Fibroblast of villous mesenchyme (primary cell): ENCODE results near the gene ZBTB8A. TPM values are rescaled to one million over a fixed set of nuclear protein-coding genes. Genes with fewer than 3 reads are reported as not detected.

Experiments
- DNase-seq: peaks from one replicate; pipeline ENCODE4 v3.0.0-alpha.2; 2010; ENCODE audit warnings: low read depth
- H3K4me3 ChIP-seq: 2 replicates; pipeline ENCODE4 v1.5.1; 2011; ENCODE audit warnings: low read depth, mild to moderate bottlenecking, low read length
- total RNA-seq: library from RNA; depleted of rRNA; stranded (reverse); fragments of >200 nt; gene quantifications from 2 replicates; pipeline ENCODE4 v1.2.3, GENCODE V29; 2012
- TF ChIP-seq, protein P1 (sequence below): IDR thresholded peaks from 2 replicates; pipeline ENCODE4 v1.5.1; 2012; ENCODE audit warnings: low read depth, mild to moderate bottlenecking, low read length; ENCODE audit not compliant: insufficient read depth

The ZBTB8A gene
- total RNA-seq, 1 donor: 5.6 TPM

GRCh38 chr1:32498751-32499150, 40.5 kb upstream of the ZBTB8A start:
- no peak overlapping the region for H3K4me3 ChIP-seq
- no peak for DNase-seq
- TF ChIP-seq, protein P1, sequence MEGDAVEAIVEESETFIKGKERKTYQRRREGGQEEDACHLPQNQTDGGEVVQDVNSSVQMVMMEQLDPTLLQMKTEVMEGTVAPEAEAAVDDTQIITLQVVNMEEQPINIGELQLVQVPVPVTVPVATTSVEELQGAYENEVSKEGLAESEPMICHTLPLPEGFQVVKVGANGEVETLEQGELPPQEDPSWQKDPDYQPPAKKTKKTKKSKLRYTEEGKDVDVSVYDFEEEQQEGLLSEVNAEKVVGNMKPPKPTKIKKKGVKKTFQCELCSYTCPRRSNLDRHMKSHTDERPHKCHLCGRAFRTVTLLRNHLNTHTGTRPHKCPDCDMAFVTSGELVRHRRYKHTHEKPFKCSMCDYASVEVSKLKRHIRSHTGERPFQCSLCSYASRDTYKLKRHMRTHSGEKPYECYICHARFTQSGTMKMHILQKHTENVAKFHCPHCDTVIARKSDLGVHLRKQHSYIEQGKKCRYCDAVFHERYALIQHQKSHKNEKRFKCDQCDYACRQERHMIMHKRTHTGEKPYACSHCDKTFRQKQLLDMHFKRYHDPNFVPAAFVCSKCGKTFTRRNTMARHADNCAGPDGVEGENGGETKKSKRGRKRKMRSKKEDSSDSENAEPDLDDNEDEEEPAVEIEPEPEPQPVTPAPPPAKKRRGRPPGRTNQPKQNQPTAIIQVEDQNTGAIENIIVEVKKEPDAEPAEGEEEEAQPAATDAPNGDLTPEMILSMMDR: no peak

GRCh38 chr1:32500387-32501209, 38.6 kb upstream of the ZBTB8A start:
- H3K4me3 ChIP-seq: peak overlapping the region; percentile 66
- TF ChIP-seq, protein P1: peak; percentile 0
- DNase-seq: peak; percentile 60

- TF ChIP-seq, protein P1: no peak
- no peak overlapping the region for H3K4me3 ChIP-seq
- no peak for DNase-seq
Measured at GRCh38 chr1:32501865-32502264, 37.4 kb upstream of the ZBTB8A start.

GRCh38 chr1:32503153-32503552, 36.1 kb upstream of the ZBTB8A start:
- TF ChIP-seq, protein P1: no peak
- H3K4me3 ChIP-seq: no peak overlapping the region
- no peak for DNase-seq

GRCh38 chr1:32507021-32507420, 32.2 kb upstream of the ZBTB8A start:
- H3K4me3 ChIP-seq: no peak overlapping the region
- DNase-seq: no peak
- TF ChIP-seq, protein P1: no peak

DNA sequence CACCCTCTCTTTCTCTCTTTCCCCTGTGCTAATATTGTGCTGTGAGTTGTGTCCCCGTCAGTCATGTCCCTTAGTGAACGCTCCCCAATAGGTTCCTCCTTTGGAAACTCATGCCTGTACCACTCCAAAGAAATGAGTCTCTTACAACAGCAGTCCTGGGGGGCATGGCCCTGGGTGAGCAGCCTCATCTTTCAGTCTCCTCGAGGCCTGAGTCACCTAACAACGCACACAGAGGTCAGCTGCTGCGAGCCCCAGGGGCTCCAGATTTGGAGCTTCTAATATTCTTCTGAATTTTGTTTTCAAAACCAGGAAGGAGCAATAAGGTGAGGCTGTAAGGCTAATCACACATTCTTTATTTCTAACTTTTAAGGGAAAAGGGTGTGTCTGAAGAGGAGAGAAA, 30.5 kb upstream of the ZBTB8A start:
- TF ChIP-seq, protein P1: no peak
- peak; percentile 30 for DNase-seq
- no peak overlapping the region for H3K4me3 ChIP-seq
